ENCODE results near the gene BMP6. TPM values are rescaled to one million over a fixed set of nuclear protein-coding genes. Genes with fewer than 3 reads are reported as not detected.
A peak's percentile ranks its signal among the peaks of the same experiment; 100 is the strongest.

BMP6 gene
- total and polyA plus RNA-seq, 2 experiments from 2014 or later = 1.3 to 10.3 TPM

DNA sequence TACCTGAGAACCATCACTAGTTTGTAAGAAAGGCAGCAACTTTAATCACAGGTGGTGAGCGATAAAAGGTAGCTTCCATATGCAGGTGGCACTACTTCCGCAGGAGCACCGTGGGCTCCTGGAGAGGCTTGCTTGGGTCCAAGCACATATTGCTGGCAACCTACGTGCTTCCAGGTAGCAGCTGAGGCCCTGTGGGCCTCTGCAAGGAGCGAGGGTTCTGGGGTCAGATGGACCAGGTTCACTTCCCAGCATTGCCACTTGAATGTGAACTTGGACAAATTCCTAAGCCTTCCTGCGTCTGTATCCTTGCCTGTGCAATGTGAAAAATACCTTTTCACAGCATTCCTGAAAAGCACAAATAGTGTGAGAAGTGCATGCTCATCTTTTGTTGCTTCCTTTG is 153.7 kb downstream of the BMP6 start:
- Histone ChIP-seq H3K4me2 (ENCODE audit: unreplicated experiment) (no peak overlapping the region), H3K9me2 (ENCODE audit: insufficient read depth) (no peaks in the 10 kb centered on the region), H3K27ac (no peak overlapping the region), H2AFZ (no peak overlapping the region), H3F3A (ENCODE audit: insufficient read depth) (peaks cover 43% of the 10 kb centered on the region), H3K4me1 (ENCODE audit: insufficient read depth) (no peaks in the 10 kb centered on the region), H3K9me3 (ENCODE audit: low read depth) (no peaks in the 10 kb centered on the region), H3K36me3 (ENCODE audit: low read depth) (peaks cover 35% of the 10 kb centered on the region), H3K4me3 (no peak overlapping the region), H3K27me3 (replicated peaks; ENCODE audit: insufficient read depth) (no peaks in the 10 kb centered on the region), H4K20me1 (ENCODE audit: insufficient read depth) (no peaks in the 10 kb centered on the region), H3K9ac (no peak overlapping the region), H3K79me2 (ENCODE audit: insufficient read depth) (no peaks in the 10 kb centered on the region)
- TF ChIP-seq EZH2phosphoT487 (IDR thresholded peaks at IDR 0.05; ENCODE audit: insufficient read depth, low read depth) (no peak), EZH2 (IDR thresholded peaks at IDR 0.05; ENCODE audit: insufficient read depth, poor library complexity, severe bottlenecking) (no peak)
- in situ Hi-C loops (cut with MboI) = no loop called here
- no peak for DNase-seq
- WGBS, 2 experiments (ENCODE audit: low coverage in 1 of 2, low lambda C conversion rate in 2 of 2, missing lambda C conversion rate in 2 of 2) = 92 to 94% methylated on average over 6 of the region's 6 CpGs

DNA sequence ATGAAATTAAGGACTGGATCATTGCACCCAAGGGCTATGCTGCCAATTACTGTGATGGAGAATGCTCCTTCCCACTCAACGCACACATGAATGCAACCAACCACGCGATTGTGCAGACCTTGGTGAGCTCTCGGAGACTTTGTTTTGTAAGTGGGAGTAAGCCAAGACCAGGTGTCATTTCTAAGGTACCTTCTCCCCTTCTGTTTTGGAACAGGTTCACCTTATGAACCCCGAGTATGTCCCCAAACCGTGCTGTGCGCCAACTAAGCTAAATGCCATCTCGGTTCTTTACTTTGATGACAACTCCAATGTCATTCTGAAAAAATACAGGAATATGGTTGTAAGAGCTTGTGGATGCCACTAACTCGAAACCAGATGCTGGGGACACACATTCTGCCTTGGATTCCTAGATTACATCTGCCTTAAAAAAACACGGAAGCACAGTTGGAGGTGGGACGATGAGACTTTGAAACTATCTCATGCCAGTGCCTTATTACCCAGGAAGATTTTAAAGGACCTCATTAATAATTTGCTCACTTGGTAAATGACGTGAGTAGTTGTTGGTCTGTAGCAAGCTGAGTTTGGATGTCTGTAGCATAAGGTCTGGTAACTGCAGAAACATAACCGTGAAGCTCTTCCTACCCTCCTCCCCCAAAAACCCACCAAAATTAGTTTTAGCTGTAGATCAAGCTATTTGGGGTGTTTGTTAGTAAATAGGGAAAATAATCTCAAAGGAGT is 154.2 kb downstream of the BMP6 start:
- Histone ChIP-seq H3K4me3 (no peak overlapping the region), H3K9me2 (ENCODE audit: insufficient read depth) (no peaks in the 10 kb centered on the region), H4K20me1 (ENCODE audit: insufficient read depth) (no peaks in the 10 kb centered on the region), H3K9ac (no peak overlapping the region), H3K27ac (no peak overlapping the region), H3K9me3 (ENCODE audit: low read depth) (no peaks in the 10 kb centered on the region), H3K27me3 (replicated peaks; ENCODE audit: insufficient read depth) (no peaks in the 10 kb centered on the region), H3K4me2 (ENCODE audit: unreplicated experiment) (no peak overlapping the region), H2AFZ (no peak overlapping the region), H3F3A (ENCODE audit: insufficient read depth) (peaks cover 49% of the 10 kb centered on the region), H3K4me1 (ENCODE audit: insufficient read depth) (no peaks in the 10 kb centered on the region), H3K79me2 (ENCODE audit: insufficient read depth) (no peaks in the 10 kb centered on the region), H3K36me3 (ENCODE audit: low read depth) (peaks cover 41% of the 10 kb centered on the region)
- in situ Hi-C loops (cut with MboI) = no loop called here
- DNase-seq = no peak
- 84 to 88% methylated on average over 13 of the region's 13 CpGs for WGBS, 2 experiments (ENCODE audit: low coverage in 1 of 2, low lambda C conversion rate in 2 of 2, missing lambda C conversion rate in 2 of 2)
- no peak for TF ChIP-seq EZH2phosphoT487 (IDR thresholded peaks at IDR 0.05; ENCODE audit: insufficient read depth, low read depth)
- TF ChIP-seq EZH2 (IDR thresholded peaks at IDR 0.05; ENCODE audit: insufficient read depth, poor library complexity, severe bottlenecking) = no peak

DNA sequence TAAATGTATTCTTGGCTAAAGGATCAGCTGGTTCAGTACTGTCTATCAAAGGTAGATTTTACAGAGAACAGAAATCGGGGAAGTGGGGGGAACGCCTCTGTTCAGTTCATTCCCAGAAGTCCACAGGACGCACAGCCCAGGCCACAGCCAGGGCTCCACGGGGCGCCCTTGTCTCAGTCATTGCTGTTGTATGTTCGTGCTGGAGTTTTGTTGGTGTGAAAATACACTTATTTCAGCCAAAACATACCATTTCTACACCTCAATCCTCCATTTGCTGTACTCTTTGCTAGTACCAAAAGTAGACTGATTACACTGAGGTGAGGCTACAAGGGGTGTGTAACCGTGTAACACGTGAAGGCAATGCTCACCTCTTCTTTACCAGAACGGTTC is 154.8 kb downstream of the BMP6 start:
- Histone ChIP-seq H3K27ac (no peak overlapping the region), H3K4me3 (no peak overlapping the region), H3K9me3 (ENCODE audit: low read depth) (no peaks in the 10 kb centered on the region), H3K79me2 (ENCODE audit: insufficient read depth) (no peaks in the 10 kb centered on the region), H4K20me1 (ENCODE audit: insufficient read depth) (no peaks in the 10 kb centered on the region), H3K4me1 (ENCODE audit: insufficient read depth) (no peaks in the 10 kb centered on the region), H3K9ac (no peak overlapping the region), H3K27me3 (replicated peaks; ENCODE audit: insufficient read depth) (no peaks in the 10 kb centered on the region), H3K4me2 (ENCODE audit: unreplicated experiment) (no peak overlapping the region), H3F3A (ENCODE audit: insufficient read depth) (peaks cover 54% of the 10 kb centered on the region), H3K9me2 (ENCODE audit: insufficient read depth) (no peaks in the 10 kb centered on the region), H3K36me3 (ENCODE audit: low read depth) (peaks cover 46% of the 10 kb centered on the region), H2AFZ (no peak overlapping the region)
- DNase-seq = no peak
- in situ Hi-C loops (cut with MboI) = no loop called here
- WGBS, 2 experiments (ENCODE audit: low coverage in 1 of 2, low lambda C conversion rate in 2 of 2, missing lambda C conversion rate in 2 of 2) = 83 to 87% methylated on average over 9 of the region's 9 CpGs
- TF ChIP-seq EZH2phosphoT487 (IDR thresholded peaks at IDR 0.05; ENCODE audit: insufficient read depth, low read depth) (no peak), EZH2 (IDR thresholded peaks at IDR 0.05; ENCODE audit: insufficient read depth, poor library complexity, severe bottlenecking) (no peak)

GRCh38 chr6:7881765-7882500 is 156.0 kb downstream of the BMP6 start:
- Histone ChIP-seq H3K27me3 (replicated peaks; ENCODE audit: insufficient read depth) (no peaks in the 10 kb centered on the region), H3K36me3 (ENCODE audit: low read depth) (peaks cover 59% of the 10 kb centered on the region)
- TF ChIP-seq EZH2phosphoT487 (IDR thresholded peaks at IDR 0.05; ENCODE audit: insufficient read depth, low read depth) (no peak), EZH2 (IDR thresholded peaks at IDR 0.05; ENCODE audit: insufficient read depth, poor library complexity, severe bottlenecking) (no peak)

More at GRCh38 chr6:7881765-7882500, 156.0 kb downstream of the BMP6 start:
- no peaks in the 10 kb centered on the region for H3K79me2 ChIP-seq (ENCODE audit: insufficient read depth)
- no peak overlapping the region for H3K4me3 ChIP-seq
- WGBS, 2 experiments (ENCODE audit: low coverage in 1 of 2, low lambda C conversion rate in 2 of 2, missing lambda C conversion rate in 2 of 2) = 67 to 72% methylated on average over 8 of the region's 8 CpGs
- in situ Hi-C loops (cut with MboI) = no loop called here
- DNase-seq = peak; percentile 30
- no peak overlapping the region for H3K4me2 ChIP-seq (ENCODE audit: unreplicated experiment)
- no peak overlapping the region for H3K9ac ChIP-seq
- H3K4me1 ChIP-seq (ENCODE audit: insufficient read depth) = no peaks in the 10 kb centered on the region
- H3K27ac ChIP-seq = no peak overlapping the region
- no peaks in the 10 kb centered on the region for H4K20me1 ChIP-seq (ENCODE audit: insufficient read depth)
- peaks cover 54% of the 10 kb centered on the region for H3F3A ChIP-seq (ENCODE audit: insufficient read depth)
- no peaks in the 10 kb centered on the region for H3K9me2 ChIP-seq (ENCODE audit: insufficient read depth)
- H3K9me3 ChIP-seq (ENCODE audit: low read depth) = no peaks in the 10 kb centered on the region
- H2AFZ ChIP-seq = no peak overlapping the region
